Body of pancreas (tissue), 4 donors: ENCODE measurements around the gene LGR6.

Experiments used
- CTCF ChIP-seq, 7 experiments: fragments of 450-650 bp in 4 of 7; fragments of 200-600 bp in 3 of 7; sonication (generic) in 3 of 7; IDR thresholded peaks; one replicate each; pipeline ENCODE4 v1.5.1; 2016 to 2019; ENCODE audit warnings: antibody characterized with exemption in 7 of 7
- POLR2A ChIP-seq, 3 donors: fragments of 450-650 bp; IDR thresholded peaks; one replicate each; pipeline ENCODE4 v1.6.1; 2016; ENCODE audit warnings: antibody characterized with exemption in 3 of 3, mild to moderate bottlenecking in 2 of 3

GRCh38 chr1:202248861-202249260 lies 55.3 kb downstream of the LGR6 start:
- TF ChIP-seq POLR2A (IDR thresholded peaks at IDR 0.05) (no peak), CTCF (IDR thresholded peaks at IDR 0.05) (no peak)
